ENCODE measurements around the gene ABCB1. TPM values are rescaled to one million over a fixed set of nuclear protein-coding genes. Genes with fewer than 3 reads are reported as not detected.

ABCB1 gene
- total and polyA plus RNA-seq, 2 donors = 6.6 to 6.7 TPM

GRCh38 chr7:87497482-87497881, 103.2 kb downstream of the ABCB1 start:
- no peak for DNase-seq (ENCODE audit: low read depth in 6 of 9, low spot score in 9 of 9)
- H3K4me1 ChIP-seq (ENCODE audit: control insufficient read depth in 2 of 2, insufficient read depth in 2 of 2, low read length in 2 of 2) = no peaks in the 10 kb centered on the region
- 93% methylated on average over 3 of the region's 3 CpGs for WGBS
- H3K4me3 ChIP-seq (ENCODE audit: low read length in 2 of 2) = no peak overlapping the region
- H3K9me3 ChIP-seq (ENCODE audit: control insufficient read depth in 2 of 2, insufficient read depth in 1 of 2, low read length in 1 of 2) = no peaks in the 10 kb centered on the region
- no peak overlapping the region for H3K27ac ChIP-seq (ENCODE audit: low read depth in 1 of 2, low read length in 1 of 2)
- no peaks in the 10 kb centered on the region for H3K27me3 ChIP-seq (ENCODE audit: control insufficient read depth in 2 of 2, insufficient read depth in 1 of 2, low read length in 1 of 2)
- H3K36me3 ChIP-seq (ENCODE audit: control insufficient read depth in 2 of 2, insufficient read depth in 2 of 2, low read length in 1 of 2) = no peaks in the 10 kb centered on the region

- no peaks in the 10 kb centered on the region for H3K27me3 ChIP-seq (ENCODE audit: control insufficient read depth in 2 of 2, insufficient read depth in 1 of 2, low read length in 1 of 2)
- H3K27ac ChIP-seq (ENCODE audit: low read depth in 1 of 2, low read length in 1 of 2) = no peak overlapping the region
- WGBS = 97% methylated on average over 5 of the region's 5 CpGs
- H3K36me3 ChIP-seq (ENCODE audit: control insufficient read depth in 2 of 2, insufficient read depth in 2 of 2, low read length in 1 of 2) = no peaks in the 10 kb centered on the region
- no peaks in the 10 kb centered on the region for H3K4me1 ChIP-seq (ENCODE audit: control insufficient read depth in 2 of 2, insufficient read depth in 2 of 2, low read length in 2 of 2)
- H3K9me3 ChIP-seq (ENCODE audit: control insufficient read depth in 2 of 2, insufficient read depth in 1 of 2, low read length in 1 of 2) = no peaks in the 10 kb centered on the region
- no peak overlapping the region for H3K4me3 ChIP-seq (ENCODE audit: low read length in 2 of 2)
- no peak for DNase-seq (ENCODE audit: low read depth in 6 of 9, low spot score in 9 of 9)
These were observed 105.3 kb downstream of the ABCB1 start for GRCh38 chr7:87495366-87495765.

DNA sequence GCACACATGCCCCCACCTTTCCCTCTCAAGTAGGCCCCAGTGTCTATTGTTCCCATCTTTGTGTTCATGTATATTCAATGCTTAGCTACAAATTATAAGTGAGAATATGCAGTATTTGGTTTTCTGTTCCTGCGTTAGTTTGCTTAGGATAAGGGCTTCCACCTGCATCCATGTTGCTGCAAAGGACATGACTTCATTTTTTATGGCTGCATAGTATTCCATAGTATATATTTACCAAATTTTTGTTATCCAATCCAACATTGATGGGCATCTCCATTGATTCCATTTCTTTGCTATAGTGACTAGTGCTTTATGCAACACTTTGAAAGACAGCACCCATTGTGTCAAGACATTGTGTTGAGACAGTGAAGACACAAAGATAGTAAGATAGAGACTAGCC, 106.2 kb downstream of the ABCB1 start:
- no peaks in the 10 kb centered on the region for H3K27me3 ChIP-seq (ENCODE audit: control insufficient read depth in 2 of 2, insufficient read depth in 1 of 2, low read length in 1 of 2)
- no peak overlapping the region for H3K4me3 ChIP-seq (ENCODE audit: low read length in 2 of 2)
- no peaks in the 10 kb centered on the region for H3K4me1 ChIP-seq (ENCODE audit: control insufficient read depth in 2 of 2, insufficient read depth in 2 of 2, low read length in 2 of 2)
- H3K27ac ChIP-seq (ENCODE audit: low read depth in 1 of 2, low read length in 1 of 2) = no peak overlapping the region
- no peak for DNase-seq (ENCODE audit: low read depth in 6 of 9, low spot score in 9 of 9)
- no peaks in the 10 kb centered on the region for H3K36me3 ChIP-seq (ENCODE audit: control insufficient read depth in 2 of 2, insufficient read depth in 2 of 2, low read length in 1 of 2)
- no peaks in the 10 kb centered on the region for H3K9me3 ChIP-seq (ENCODE audit: control insufficient read depth in 2 of 2, insufficient read depth in 1 of 2, low read length in 1 of 2)
- 94% methylated on average over 1 of the region's 1 CpG for WGBS

DNA sequence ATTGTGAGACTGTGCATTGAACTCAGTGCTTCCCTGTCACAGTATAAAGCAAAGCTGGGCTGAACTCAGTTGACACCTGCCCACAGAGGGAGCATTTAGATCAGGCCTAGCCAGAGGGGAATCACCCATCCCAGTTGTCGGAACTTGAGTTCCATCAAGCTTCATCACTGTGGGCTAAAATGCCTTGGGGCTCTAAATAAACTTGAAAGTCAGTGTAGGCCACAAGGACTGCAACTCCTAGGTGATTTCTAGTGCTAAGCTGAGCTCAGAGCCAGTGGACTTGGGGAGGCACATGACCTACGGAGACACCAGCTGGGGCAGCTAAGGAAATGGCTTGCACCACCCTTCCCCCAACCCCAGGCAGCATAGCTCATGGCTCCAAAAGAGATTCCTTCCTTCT, 117.6 kb downstream of the ABCB1 start:
- 94% methylated on average over 2 of the region's 2 CpGs for WGBS
- H3K4me1 ChIP-seq (ENCODE audit: control insufficient read depth in 2 of 2, insufficient read depth in 2 of 2, low read length in 2 of 2) = no peaks in the 10 kb centered on the region

GRCh38 chr7:87482115-87482514, 118.6 kb downstream of the ABCB1 start:
- WGBS = 95% methylated on average over 3 of the region's 3 CpGs
- no peak overlapping the region for H3K27ac ChIP-seq (ENCODE audit: low read depth in 1 of 2, low read length in 1 of 2)

More for the DNA sequence above, 117.6 kb downstream of the ABCB1 start:
- DNase-seq (ENCODE audit: low read depth in 6 of 9, low spot score in 9 of 9) = no peak
- H3K9me3 ChIP-seq (ENCODE audit: control insufficient read depth in 2 of 2, insufficient read depth in 1 of 2, low read length in 1 of 2) = no peaks in the 10 kb centered on the region
- H3K27ac ChIP-seq (ENCODE audit: low read depth in 1 of 2, low read length in 1 of 2) = no peak overlapping the region
- H3K36me3 ChIP-seq (ENCODE audit: control insufficient read depth in 2 of 2, insufficient read depth in 2 of 2, low read length in 1 of 2) = no peaks in the 10 kb centered on the region
- H3K4me3 ChIP-seq (ENCODE audit: low read length in 2 of 2) = no peak overlapping the region
- no peaks in the 10 kb centered on the region for H3K27me3 ChIP-seq (ENCODE audit: control insufficient read depth in 2 of 2, insufficient read depth in 1 of 2, low read length in 1 of 2)

GRCh38 chr7:87480386-87480785, 120.3 kb downstream of the ABCB1 start:
- no peaks in the 10 kb centered on the region for H3K9me3 ChIP-seq (ENCODE audit: control insufficient read depth in 2 of 2, insufficient read depth in 1 of 2, low read length in 1 of 2)
- H3K36me3 ChIP-seq (ENCODE audit: control insufficient read depth in 2 of 2, insufficient read depth in 2 of 2, low read length in 1 of 2) = no peaks in the 10 kb centered on the region
- no peak overlapping the region for H3K27ac ChIP-seq (ENCODE audit: low read depth in 1 of 2, low read length in 1 of 2)
- no peak for DNase-seq (ENCODE audit: low read depth in 6 of 9, low spot score in 9 of 9)
- 94% methylated on average over 2 of the region's 2 CpGs for WGBS
- peaks cover 0 to 1% of the 10 kb centered on the region in 2 donors for H3K4me1 ChIP-seq (ENCODE audit: control insufficient read depth in 2 of 2, insufficient read depth in 2 of 2, low read length in 2 of 2)
- H3K4me3 ChIP-seq (ENCODE audit: low read length in 2 of 2) = no peak overlapping the region
- H3K27me3 ChIP-seq (ENCODE audit: control insufficient read depth in 2 of 2, insufficient read depth in 1 of 2, low read length in 1 of 2) = peaks cover 7 to 19% of the 10 kb centered on the region in 2 donors

More at GRCh38 chr7:87482115-87482514, 118.6 kb downstream of the ABCB1 start:
- Histone ChIP-seq H3K4me1 (ENCODE audit: control insufficient read depth in 2 of 2, insufficient read depth in 2 of 2, low read length in 2 of 2) (no peaks in the 10 kb centered on the region), H3K36me3 (ENCODE audit: control insufficient read depth in 2 of 2, insufficient read depth in 2 of 2, low read length in 1 of 2) (no peaks in the 10 kb centered on the region), H3K9me3 (ENCODE audit: control insufficient read depth in 2 of 2, insufficient read depth in 1 of 2, low read length in 1 of 2) (no peaks in the 10 kb centered on the region), H3K4me3 (ENCODE audit: low read length in 2 of 2) (no peak overlapping the region), H3K27me3 (ENCODE audit: control insufficient read depth in 2 of 2, insufficient read depth in 1 of 2, low read length in 1 of 2) (peaks cover 0 to 2% of the 10 kb centered on the region in 2 donors)
- no peak for DNase-seq (ENCODE audit: low read depth in 6 of 9, low spot score in 9 of 9)

- DNase-seq (ENCODE audit: low read depth in 6 of 9, low spot score in 9 of 9) = no peak
- 89% methylated on average over 2 of the region's 2 CpGs for WGBS
- no peaks in the 10 kb centered on the region for H3K9me3 ChIP-seq (ENCODE audit: control insufficient read depth in 2 of 2, insufficient read depth in 1 of 2, low read length in 1 of 2)
- H3K27ac ChIP-seq (ENCODE audit: low read depth in 1 of 2, low read length in 1 of 2) = no peak overlapping the region
- peaks cover 10 to 23% of the 10 kb centered on the region in 2 donors for H3K27me3 ChIP-seq (ENCODE audit: control insufficient read depth in 2 of 2, insufficient read depth in 1 of 2, low read length in 1 of 2)
- H3K4me3 ChIP-seq (ENCODE audit: low read length in 2 of 2) = no peak overlapping the region
- H3K4me1 ChIP-seq (ENCODE audit: control insufficient read depth in 2 of 2, insufficient read depth in 2 of 2, low read length in 2 of 2) = peaks cover 3% of the 10 kb centered on the region in 2 donors
- H3K36me3 ChIP-seq (ENCODE audit: control insufficient read depth in 2 of 2, insufficient read depth in 2 of 2, low read length in 1 of 2) = no peaks in the 10 kb centered on the region
These were observed 120.7 kb downstream of the ABCB1 start for GRCh38 chr7:87479951-87480350.

GRCh38 chr7:87476179-87476557, 124.5 kb downstream of the ABCB1 start:
- no peaks in the 10 kb centered on the region for H3K36me3 ChIP-seq (ENCODE audit: control insufficient read depth in 2 of 2, insufficient read depth in 2 of 2, low read length in 1 of 2)
- H3K9me3 ChIP-seq (ENCODE audit: control insufficient read depth in 2 of 2, insufficient read depth in 1 of 2, low read length in 1 of 2) = no peaks in the 10 kb centered on the region
- no peak for DNase-seq (ENCODE audit: low read depth in 6 of 9, low spot score in 9 of 9)
- peaks cover 16 to 40% of the 10 kb centered on the region in 2 donors for H3K27me3 ChIP-seq (ENCODE audit: control insufficient read depth in 2 of 2, insufficient read depth in 1 of 2, low read length in 1 of 2)
- H3K27ac ChIP-seq (ENCODE audit: low read depth in 1 of 2, low read length in 1 of 2) = no peak overlapping the region
- no peak overlapping the region for H3K4me3 ChIP-seq (ENCODE audit: low read length in 2 of 2)
- 90% methylated on average over 8 of the region's 8 CpGs for WGBS
- peaks cover 3% of the 10 kb centered on the region in 2 donors for H3K4me1 ChIP-seq (ENCODE audit: control insufficient read depth in 2 of 2, insufficient read depth in 2 of 2, low read length in 2 of 2)

DNA sequence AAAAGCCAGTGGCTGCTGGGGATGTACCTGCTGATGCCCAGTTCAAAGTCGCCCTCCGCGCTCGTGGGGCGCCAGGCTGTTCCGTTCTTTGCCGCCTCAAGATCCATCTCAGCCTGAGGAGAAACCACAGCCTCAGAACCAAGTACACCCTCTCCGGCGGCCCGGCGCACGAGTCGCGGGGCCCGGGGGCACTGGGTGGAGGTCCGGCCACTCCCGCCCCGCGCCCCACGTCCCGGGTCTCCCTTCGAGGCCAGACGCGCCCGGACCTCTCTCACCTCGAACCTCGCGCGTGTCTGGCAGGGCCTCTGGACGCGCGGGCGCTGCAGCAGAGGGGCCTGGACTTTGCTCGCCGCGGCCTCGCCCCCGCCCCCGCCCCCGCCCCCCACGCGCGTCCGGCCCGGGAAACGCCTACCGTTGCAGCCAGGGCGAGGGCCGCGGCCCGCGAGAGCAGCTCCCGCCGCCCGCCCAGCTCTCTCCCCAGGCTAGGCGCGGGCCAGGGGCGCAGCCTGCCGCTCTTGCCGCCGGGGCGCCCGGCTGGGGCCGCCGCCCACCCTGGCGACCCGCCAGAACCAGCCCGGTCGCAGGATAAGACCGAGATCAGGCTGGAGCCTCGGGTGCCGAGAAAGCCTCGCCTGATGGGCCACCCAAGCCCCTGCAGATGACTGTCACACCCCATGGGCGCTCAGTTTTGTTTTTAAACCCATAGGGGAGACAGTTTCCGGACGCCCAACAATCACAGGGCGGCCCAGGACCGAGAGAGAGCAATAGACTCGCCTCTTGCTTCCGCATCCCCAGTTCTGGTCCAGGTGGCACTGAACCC, 125.1 kb downstream of the ABCB1 start, which contains the start of gene ABCB4:
Gene ABCB4, minus strand, starts transcription at position 322 of the 820 bp plus-strand sequence. Its CDS starts 215 bp downstream, at position 107.
- H3K4me3 ChIP-seq (ENCODE audit: low read length in 2 of 2) = peak within 1 kb of the TSS in 1 of 2 donors; percentile 27
- no peaks in the 10 kb centered on the region for H3K36me3 ChIP-seq (ENCODE audit: control insufficient read depth in 2 of 2, insufficient read depth in 2 of 2, low read length in 1 of 2)
- H3K27ac ChIP-seq (ENCODE audit: low read depth in 1 of 2, low read length in 1 of 2) = no peak within 1 kb of the TSS
- no peak for DNase-seq (ENCODE audit: low read depth in 6 of 9, low spot score in 9 of 9)
- H3K4me1 ChIP-seq (ENCODE audit: control insufficient read depth in 2 of 2, insufficient read depth in 2 of 2, low read length in 2 of 2) = peaks cover 3% of the 10 kb centered on the region in 2 donors
- H3K9me3 ChIP-seq (ENCODE audit: control insufficient read depth in 2 of 2, insufficient read depth in 1 of 2, low read length in 1 of 2) = no peaks in the 10 kb centered on the region
- H3K27me3 ChIP-seq (ENCODE audit: control insufficient read depth in 2 of 2, insufficient read depth in 1 of 2, low read length in 1 of 2) = peaks cover 16 to 40% of the 10 kb centered on the region in 2 donors
- WGBS = 9% methylated on average over 80 of the region's 80 CpGs

All from thymus (tissue), 11 donors.